GM12878 (cell line): Measurements from ENCODE around the gene PLK2. TPM values are rescaled to one million over a fixed set of nuclear protein-coding genes. Genes with fewer than 3 reads are reported as not detected.

ENCODE experiments used
- ATAC-seq: fragments of 200-7000 bp; cut with Tn5 transposase; 3 replicates; pipeline ENCODE4 v1.9.1; 2020; ENCODE audit warnings: mild to moderate bottlenecking, moderate library complexity
- BruUV-seq: library from RNA; stranded (reverse); fragments of 400-500 nt; replicated peaks from 2 replicates; lab custom pipeline; 2021; lab: Mats Ljungman, UMichigan
- CTCF ChIA-PET: fragments of 300-600 bp; sonication (Branson Sonifier 250); formaldehyde crosslinking; extraction: SDS; loops from one replicate; lab custom pipeline; 2021; ENCODE audit warnings: inconsistent platforms; lab: Yijun Ruan, JAX
- POLR2A ChIA-PET: fragments of 350-600 bp; formaldehyde crosslinking; extraction: SDS; loops from one replicate; lab custom pipeline; 2021; ENCODE audit warnings: inconsistent platforms; lab: Charles Lee
- RAD21 ChIA-PET: fragments of 300-600 bp; sonication (Branson Sonifier 250); formaldehyde crosslinking; loops from one replicate; lab custom pipeline; 2023; ENCODE audit warnings: antibody characterized with exemption; ENCODE audit not compliant: unreplicated experiment; lab: Charles Lee
- SMC1A ChIA-PET: fragments of 300-600 bp; sonication (Branson Sonifier 250); formaldehyde crosslinking; loops from one replicate; lab custom pipeline; 2023; ENCODE audit not compliant: unreplicated experiment, uncharacterized antibody; lab: Charles Lee
- DNase-seq: peaks from one replicate; pipeline ENCODE4 v3.0.0-alpha.2; 2011; ENCODE audit warnings: low read depth, low spot score
- FAIRE-seq: peaks from 3 replicates; lab custom pipeline; 2011; peaks lifted over from hg19 to GRCh38; lab: Jason Lieb, UNC
- H2AFZ ChIP-seq: 2 replicates; pipeline ENCODE4 v1.6.0; 2011; ENCODE audit warnings: low read depth, low read length, control low read depth; ENCODE audit not compliant: control insufficient read depth
- H3K27ac ChIP-seq: 2 replicates; pipeline ENCODE4 v1.5.1; 2011; ENCODE audit warnings: control low read depth; ENCODE audit not compliant: control insufficient read depth, insufficient read depth
- H3K27me3 ChIP-seq, 2 experiments: replicated peaks in 1 of 2; 2 replicates each; pipeline versions ENCODE4 v1.6.0 to v1.6.1; 2011; ENCODE audit warnings: low read length in 1 of 2; ENCODE audit not compliant: control insufficient read depth in 2 of 2, insufficient read depth in 2 of 2
- H3K36me3 ChIP-seq, 2 experiments: 2 replicates each; pipeline ENCODE4 v1.5.1; 2011; ENCODE audit warnings: low read length in 1 of 2; ENCODE audit not compliant: control insufficient read depth in 2 of 2, insufficient read depth in 2 of 2
- H3K4me1 ChIP-seq: 2 replicates; pipeline ENCODE4 v1.6.1; 2011; ENCODE audit warnings: mild to moderate bottlenecking, low read length, moderate library complexity, mixed read lengths; ENCODE audit not compliant: control insufficient read depth, insufficient read depth
- H3K4me2 ChIP-seq: 2 replicates; pipeline ENCODE4 v1.6.0; 2011; ENCODE audit warnings: control low read depth; ENCODE audit not compliant: control insufficient read depth, insufficient read depth
- H3K4me3 ChIP-seq: fragments of 200-600 bp; sonication (generic); 2 replicates; pipeline ENCODE4 v1.5.1; 2016
- H3K79me2 ChIP-seq: 2 replicates; pipeline ENCODE4 v1.6.0; 2011; ENCODE audit warnings: low read length; ENCODE audit not compliant: control insufficient read depth, insufficient read depth
- H3K9ac ChIP-seq: 2 replicates; pipeline ENCODE4 v1.8.0; 2011; ENCODE audit warnings: low read length, control low read depth, mixed read lengths; ENCODE audit not compliant: control insufficient read depth, insufficient read depth
- H3K9me3 ChIP-seq: replicated peaks from 3 replicates; pipeline ENCODE4 v1.5.1; 2011; ENCODE audit warnings: mild to moderate bottlenecking, low read length; ENCODE audit not compliant: control insufficient read depth, insufficient read depth
- H4K20me1 ChIP-seq: 2 replicates; pipeline ENCODE4 v1.6.0; 2011; ENCODE audit not compliant: control insufficient read depth, insufficient read depth
- ASH2L ChIP-seq: fragments of 300-600, 200-600 bp; sonication (generic); IDR thresholded peaks from 2 replicates; pipeline ENCODE4 v1.6.1; 2017; ENCODE audit warnings: low read depth, mild to moderate bottlenecking, borderline replicate concordance
- ATF7 ChIP-seq: fragments of 450-650 bp; IDR thresholded peaks from 2 replicates; pipeline ENCODE4 v1.6.1; 2016; ENCODE audit warnings: low read depth, mild to moderate bottlenecking
- FOXM1 ChIP-seq: IDR thresholded peaks from 2 replicates; pipeline ENCODE4 v1.6.1; 2012; ENCODE audit warnings: low read depth, mild to moderate bottlenecking, inconsistent platforms, low read length, moderate library complexity
- MEF2B ChIP-seq: fragments of 450-650 bp; IDR thresholded peaks from 2 replicates; pipeline ENCODE4 v1.6.1; 2018; ENCODE audit warnings: mild to moderate bottlenecking, moderate library complexity; ENCODE audit not compliant: partially characterized antibody, poor library complexity, severe bottlenecking
- PAX5 ChIP-seq: IDR thresholded peaks from 2 replicates; pipeline ENCODE4 v1.6.1; 2011; ENCODE audit warnings: low read depth, low read length, borderline replicate concordance
- PBX3 ChIP-seq: IDR thresholded peaks from 2 replicates; pipeline ENCODE4 v1.6.1; 2011; ENCODE audit warnings: mild to moderate bottlenecking, low read depth, low read length, moderate library complexity; ENCODE audit not compliant: insufficient replicate concordance
- PKNOX1 ChIP-seq: fragments of 450-650 bp; IDR thresholded peaks from 2 replicates; pipeline ENCODE4 v1.6.1; 2016; ENCODE audit warnings: mild to moderate bottlenecking
- RELB ChIP-seq: fragments of 450-650 bp; IDR thresholded peaks from 2 replicates; pipeline ENCODE4 v1.6.1; 2017; ENCODE audit warnings: low read depth, mild to moderate bottlenecking, moderate library complexity
- SUPT20H ChIP-seq: IDR thresholded peaks from 2 replicates; pipeline ENCODE4 v1.6.1; 2011; ENCODE audit warnings: low read depth, mild to moderate bottlenecking, low read length, moderate library complexity, borderline replicate concordance; ENCODE audit not compliant: control insufficient read depth
- WRNIP1 ChIP-seq: IDR thresholded peaks from 2 replicates; pipeline ENCODE4 v1.6.1; 2011; ENCODE audit warnings: low read depth, low read length, improper control_type of control experiment, borderline replicate concordance
- YBX1 ChIP-seq: fragments of 450-650 bp; IDR thresholded peaks from 2 replicates; pipeline ENCODE4 v1.6.1; 2016; ENCODE audit warnings: antibody characterized with exemption
- ZNF207 ChIP-seq: fragments of 450-650 bp; IDR thresholded peaks from 2 replicates; pipeline ENCODE4 v1.6.1; 2014; ENCODE audit warnings: antibody characterized with exemption, mild to moderate bottlenecking, borderline replicate concordance
- WGBS: methylation state at CpG from one replicate; pipeline ENCODE4 v1.1.6; 2016; ENCODE audit warnings: low lambda C conversion rate; ENCODE audit not compliant: insufficient replicate concordance, insufficient coverage; ENCODE audit errors: missing lambda C conversion rate; 5-methylcytosine and 5-hydroxymethylcytosine counted together
- in situ Hi-C: fragments of 300-500 bp; cut with MboI; formaldehyde crosslinking; loops from 9 replicates; pipeline ENCODE4 v1.14.3; 2018; ENCODE audit warnings: mixed read lengths
- intact Hi-C: fragments of 100-400 bp; cut with micrococcal nuclease; formaldehyde crosslinking; loops from one replicate; pipeline ENCODE4 v1.14.2; 2022; ENCODE audit not compliant: unreplicated experiment
- polyA plus RNA-seq, 11 experiments: library from polyadenylated mRNA; depleted of rRNA in 4 of 11; unstranded in 6 of 11; stranded (reverse) in 5 of 11; fragments of >200 nt; fragmentation: Nextera tagmentation in 4 of 11; fragmentation: Illumina TruSeq in 1 of 11; extraction: Ambion mirVana in 4 of 11; extraction: Trizol in 1 of 11; gene quantifications; 1 replicate in 1 of 11; 2 replicates in 10 of 11; pipeline versions ENCODE4 v1.2.1 to v1.2.3, GENCODE V29; 2011 to 2016; ENCODE audit warnings: inconsistent platforms in 2 of 11, missing spikeins in 2 of 11, low read depth in 1 of 11
- total RNA-seq, 4 experiments: library from RNA; depleted of rRNA in 3 of 4; stranded (reverse); fragments of >200 nt in 3 of 4; fragmentation: Illumina TruSeq in 1 of 4; extraction: Trizol in 1 of 4; gene quantifications; 2 replicates each; pipeline versions ENCODE4 v1.2.1 to v1.2.3, GENCODE V29; 2013 to 2021

PLK2 gene
- total and polyA plus RNA-seq, 10 of the 15 experiments (the other 5 are each of a cell fraction or from before 2014, with no cell fraction given): 0.07 to 3.9 (median 0.52) TPM

GRCh38 chr5:58410441-58410840 lies 49.4 kb downstream of the PLK2 start:
- H3K9ac ChIP-seq: no peak overlapping the region
- H3K36me3 ChIP-seq: no peaks in the 10 kb centered on the region
- no peaks in the 10 kb centered on the region for H3K27me3 ChIP-seq
- BruUV-seq: no TSS peak
- H3K4me2 ChIP-seq: no peak overlapping the region
- ChIA-PET POLR2A (no interaction called here), CTCF (no interaction called here), RAD21 (no interaction called here), SMC1A (no interaction called here)
- TF ChIP-seq PAX5 (no peak), ATF7 (peak; percentile 16; the same call in 1 of the 2 replicates)
- intact Hi-C loops (no loop called here), in situ Hi-C loops (no loop called here)
- no peaks in the 10 kb centered on the region for H4K20me1 ChIP-seq
- DNase-seq (no peak), FAIRE-seq (no peak), ATAC-seq (no peak)
- no peak overlapping the region for H3K27ac ChIP-seq
- no peaks in the 10 kb centered on the region for H3K79me2 ChIP-seq
- H3K4me1 ChIP-seq: no peaks in the 10 kb centered on the region
- 48% methylated on average over 2 of the region's 2 CpGs for WGBS
- H3K9me3 ChIP-seq: no peaks in the 10 kb centered on the region
- no peak overlapping the region for H3K4me3 ChIP-seq
- H2AFZ ChIP-seq: no peak overlapping the region

GRCh38 chr5:58407042-58407719 lies 52.7 kb downstream of the PLK2 start:
- POLR2A ChIA-PET: no interaction called here
- 6% methylated on average over 1 of the region's 1 CpG for WGBS
- Histone ChIP-seq H3K27me3 (no peaks in the 10 kb centered on the region), H3K79me2 (no peaks in the 10 kb centered on the region), H3K27ac (no peak overlapping the region), H3K9ac (no peak overlapping the region), H3K4me3 (no peak overlapping the region), H3K9me3 (no peaks in the 10 kb centered on the region), H3K4me2 (no peak overlapping the region), H4K20me1 (no peaks in the 10 kb centered on the region), H3K36me3 (no peaks in the 10 kb centered on the region), H2AFZ (no peak overlapping the region), H3K4me1 (no peaks in the 10 kb centered on the region)
- FAIRE-seq (no peak), DNase-seq (no peak), ATAC-seq (no peak)
- CTCF ChIA-PET: interaction anchor here (0.6 kb wide), 1 partner anchor 413 kb away, joined by 3 read pairs; no protein-coding TSS in a partner anchor
- intact Hi-C loops (no loop called here), in situ Hi-C loops (no loop called here)
- no TSS peak for BruUV-seq
- RAD21 ChIA-PET: no interaction called here
- SMC1A ChIA-PET: no interaction called here
- TF ChIP-seq ASH2L: no peak
- no peak for TF ChIP-seq SUPT20H
- TF ChIP-seq ZNF207: no peak
- no peak for TF ChIP-seq YBX1
- no peak for TF ChIP-seq FOXM1
- no peak for TF ChIP-seq RELB
- no peak for TF ChIP-seq PBX3
- no peak for TF ChIP-seq PKNOX1
- no peak for TF ChIP-seq MEF2B
- no peak for TF ChIP-seq WRNIP1
